SK-N-SH (cell line): ENCODE results near the gene ABHD16A. TPM values are rescaled to one million over a fixed set of nuclear protein-coding genes. Genes with fewer than 3 reads are reported as not detected.

Source experiments
- CTCF ChIA-PET: fragments of 300-600, 350-600 bp; formaldehyde crosslinking; extraction: SDS; loops from one replicate; lab custom pipeline; 2021; lab: Yijun Ruan, JAX
- POLR2A ChIA-PET: fragments of 350-600 bp; sonication (Branson Sonifier 250); formaldehyde crosslinking; extraction: SDS; loops from one replicate; lab custom pipeline; 2020; ENCODE audit warnings: antibody characterized with exemption, inconsistent platforms; lab: Yijun Ruan, JAX
- DNase-seq: peaks from one replicate; pipeline ENCODE4 v3.0.0; 2012
- H2AFZ ChIP-seq: fragments of 200-600 bp; sonication (generic); 2 replicates; pipeline ENCODE4 v1.8.1; 2016; ENCODE audit warnings: antibody characterized with exemption, mild to moderate bottlenecking, low read depth
- H3F3A ChIP-seq: fragments of 200-600 bp; sonication (generic); replicated peaks from 2 replicates; pipeline ENCODE3; 2016; ENCODE audit warnings: antibody characterized with exemption, mild to moderate bottlenecking; ENCODE audit not compliant: insufficient read depth
- H3K27ac ChIP-seq, 2 experiments: fragments of 200-500 bp in 1 of 2; fragments of 200-600 bp in 1 of 2; sonication (Bioruptor generic) in 1 of 2; sonication (generic), shearing (Covaris generic) in 1 of 2; 2 replicates each; pipeline versions ENCODE4 v1.5.1 to v1.6.1; 2014 to 2016; ENCODE audit warnings: low read depth in 2 of 2, inconsistent platforms in 1 of 2, low read length in 1 of 2, mild to moderate bottlenecking in 1 of 2, mixed read lengths in 1 of 2
- H3K27me3 ChIP-seq: fragments of 200-600 bp; sonication (generic), shearing (Covaris generic); 2 replicates; pipeline ENCODE4 v1.6.1; 2016; ENCODE audit warnings: mixed run types; ENCODE audit not compliant: insufficient read depth
- H3K36me3 ChIP-seq, 2 experiments: fragments of 200-500 bp in 1 of 2; fragments of 200-600 bp in 1 of 2; sonication (Bioruptor generic) in 1 of 2; sonication (generic) in 1 of 2; replicated peaks in 1 of 2; 2 replicates each; pipeline versions ENCODE3 to v1.5.1; 2014 to 2016; ENCODE audit warnings: low read length in 1 of 2, mild to moderate bottlenecking in 1 of 2; ENCODE audit not compliant: insufficient read depth in 2 of 2, control insufficient read depth in 1 of 2
- H3K4me1 ChIP-seq, 2 experiments: fragments of 200-500 bp in 1 of 2; fragments of 200-600 bp in 1 of 2; sonication (Bioruptor generic) in 1 of 2; sonication (generic), shearing (Covaris generic) in 1 of 2; 2 replicates each; pipeline versions ENCODE4 v1.5.1 to v1.6.1; 2014 to 2016; ENCODE audit warnings: low read depth in 1 of 2, low read length in 1 of 2, mixed run types in 1 of 2; ENCODE audit not compliant: insufficient read depth in 2 of 2, control insufficient read depth in 1 of 2
- H3K4me2 ChIP-seq: fragments of 200-600 bp; sonication (generic), shearing (Covaris generic); 2 replicates; pipeline ENCODE4 v1.6.1; 2017; ENCODE audit warnings: mixed run types
- H3K4me3 ChIP-seq, 2 experiments: fragments of 200-500 bp in 1 of 2; fragments of 200-600 bp in 1 of 2; sonication (Bioruptor generic) in 1 of 2; sonication (generic), shearing (Covaris generic) in 1 of 2; 2 replicates each; pipeline versions ENCODE4 v1.5.1 to v1.8.1; 2014 to 2016; ENCODE audit warnings: low read depth in 2 of 2, inconsistent platforms in 1 of 2, low read length in 1 of 2, mild to moderate bottlenecking in 1 of 2, mixed read lengths in 1 of 2, moderate library complexity in 1 of 2
- H3K79me2 ChIP-seq: fragments of 200-600 bp; sonication (generic); 2 replicates; pipeline ENCODE4 v1.8.1; 2017; ENCODE audit warnings: mild to moderate bottlenecking; ENCODE audit not compliant: insufficient read depth
- H3K9ac ChIP-seq: fragments of 200-600 bp; sonication (generic); 2 replicates; pipeline ENCODE4 v1.6.1; 2017; ENCODE audit warnings: mixed run types
- H3K9me2 ChIP-seq: fragments of 200-600 bp; sonication (generic); 2 replicates; pipeline ENCODE4 v1.6.1; 2017; ENCODE audit warnings: mixed run types
- H3K9me3 ChIP-seq: fragments of 200-600 bp; sonication (generic); 2 replicates; pipeline ENCODE4 v1.6.1; 2017; ENCODE audit warnings: mixed run types, mild to moderate bottlenecking, moderate library complexity
- H4K20me1 ChIP-seq: fragments of 200-600 bp; sonication (generic); 2 replicates; pipeline ENCODE4 v1.6.1; 2017; ENCODE audit warnings: mild to moderate bottlenecking, mixed run types; ENCODE audit not compliant: insufficient read depth
- CHD2 ChIP-seq: fragments of 150-350 bp; IDR thresholded peaks from 2 replicates; pipeline ENCODE4 v1.6.1; 2018; ENCODE audit warnings: low read length; ENCODE audit not compliant: partially characterized antibody
- ELF1 ChIP-seq: IDR thresholded peaks from 2 replicates; pipeline ENCODE4 v1.4.0; 2012
- EP300 ChIP-seq, 2 experiments: IDR thresholded peaks; 2 replicates each; pipeline versions ENCODE4 v1.4.0 to v1.6.1; 2012; ENCODE audit warnings: borderline replicate concordance in 1 of 2, low read depth in 1 of 2, low read length in 1 of 2
- FOXJ3 ChIP-seq: sonication (generic); formaldehyde crosslinking; IDR thresholded peaks from 2 replicates; pipeline ENCODE4 v1.5.1; 2020; ENCODE audit warnings: mild to moderate bottlenecking, missing genetic modification reagents
- GABPA ChIP-seq: IDR thresholded peaks from 2 replicates; pipeline ENCODE4 v1.4.0; 2012; ENCODE audit warnings: low read depth, mild to moderate bottlenecking
- GATA2 ChIP-seq: sonication (generic); formaldehyde crosslinking; IDR thresholded peaks from 2 replicates; pipeline ENCODE4 v1.5.0; 2020; ENCODE audit warnings: mild to moderate bottlenecking, missing genetic modification reagents
- MXI1 ChIP-seq: IDR thresholded peaks from 2 replicates; pipeline ENCODE4 v1.6.1; 2012; ENCODE audit warnings: mild to moderate bottlenecking, low read depth, low read length, improper control_type of control experiment
- NRF1 ChIP-seq: IDR thresholded peaks from 2 replicates; pipeline ENCODE4 v1.6.1; 2012; ENCODE audit warnings: low read depth, mild to moderate bottlenecking, low read length
- POLR2AphosphoS5 ChIP-seq: IDR thresholded peaks from 2 replicates; pipeline ENCODE4 v1.6.1; 2012; ENCODE audit warnings: low read depth, low read length
- RAD21 ChIP-seq: IDR thresholded peaks from 2 replicates; pipeline ENCODE4 v1.6.1; 2012; ENCODE audit warnings: mild to moderate bottlenecking, low read length
- RFX5 ChIP-seq: IDR thresholded peaks from 2 replicates; pipeline ENCODE4 v1.6.1; 2012; ENCODE audit warnings: mild to moderate bottlenecking, improper control_type of control experiment, low read length
- SIN3A ChIP-seq: IDR thresholded peaks from 2 replicates; pipeline ENCODE4 v1.6.1; 2012; ENCODE audit warnings: low read depth, mild to moderate bottlenecking, low read length, moderate library complexity, borderline replicate concordance
- TAF1 ChIP-seq: IDR thresholded peaks from 2 replicates; pipeline ENCODE4 v1.6.1; 2012; ENCODE audit warnings: low read depth, mild to moderate bottlenecking, low read length, moderate library complexity, borderline replicate concordance
- TEAD4 ChIP-seq: IDR thresholded peaks from 2 replicates; pipeline ENCODE4 v1.4.0; 2012; ENCODE audit warnings: mild to moderate bottlenecking, borderline replicate concordance; ENCODE audit not compliant: insufficient read depth
- WGBS: methylation state at CpG from one replicate; pipeline ENCODE4 v1.1.6; 2017; ENCODE audit warnings: low lambda C conversion rate; 5-methylcytosine and 5-hydroxymethylcytosine counted together
- polyA plus RNA-seq, 3 experiments: library from polyadenylated mRNA; depleted of rRNA; stranded (reverse); fragments of >200 nt; gene quantifications; 2 replicates each; pipeline ENCODE4 v1.2.3, GENCODE V29; 2012
- TF ChIP-seq, protein P1 (sequence below): IDR thresholded peaks from 2 replicates; pipeline ENCODE4 v1.4.0; 2012; ENCODE audit warnings: low read depth, borderline replicate concordance
- TF ChIP-seq, protein P2 (sequence below): IDR thresholded peaks from 2 replicates; pipeline ENCODE4 v1.6.1; 2012; ENCODE audit warnings: mild to moderate bottlenecking, low read depth, low read length, moderate library complexity
- TF ChIP-seq, protein P3 (sequence below): fragments of 150-350 bp; IDR thresholded peaks from 2 replicates; pipeline ENCODE4 v1.6.1; 2016; ENCODE audit warnings: mild to moderate bottlenecking, low read depth, low read length

ABHD16A gene
- polyA plus RNA-seq, 1 of the 3 experiments (the other 2 are of a cell fraction): 49.3 TPM

DNA sequence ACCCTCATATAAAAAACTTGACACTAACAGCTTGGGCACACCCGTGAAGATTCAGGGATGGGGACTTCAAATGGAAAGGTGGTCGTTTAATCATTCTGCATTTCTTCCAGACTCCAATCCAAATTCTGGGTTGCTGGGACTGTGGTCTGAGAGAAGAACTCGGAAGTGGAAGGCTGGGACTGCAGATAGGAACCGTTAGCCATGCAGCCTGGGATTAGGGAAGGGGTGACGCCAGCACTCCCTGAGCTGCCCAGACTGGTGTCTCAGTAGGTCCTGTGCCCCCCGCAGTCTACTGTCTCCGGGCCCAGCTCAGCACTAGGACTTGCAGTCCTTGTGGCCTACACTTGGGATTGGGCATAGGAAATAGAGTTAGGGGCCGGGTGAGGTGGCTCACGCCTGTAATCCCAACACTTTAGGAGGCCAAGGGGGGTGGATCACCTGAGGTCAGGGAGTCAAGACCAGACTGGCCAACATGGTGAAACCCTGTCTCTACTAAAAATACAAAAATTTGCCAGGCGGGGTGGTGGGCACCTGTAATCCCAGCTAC is 33.7 kb upstream of the ABHD16A start:
- Histone ChIP-seq H3K36me3 (peaks cover 21 to 32% of the 10 kb centered on the region in 2 experiments), H2AFZ (0 out of 2 replicates have a peak overlapping the region, but pooled peaks have one; percentile 15), H3F3A (peaks cover 45% of the 10 kb centered on the region), H3K27ac (peak overlapping the region; percentile 88 to 90), H3K27me3 (no peaks in the 10 kb centered on the region), H3K9me3 (no peaks in the 10 kb centered on the region), H3K4me1 (peaks cover 22 to 31% of the 10 kb centered on the region in 2 experiments; a peak in 3 of 4 replicates), H3K9me2 (no peaks in the 10 kb centered on the region), H4K20me1 (peaks cover 21% of the 10 kb centered on the region), H3K9ac (peak overlapping the region; percentile 97), H3K79me2 (peaks cover 68% of the 10 kb centered on the region), H3K4me2 (peak overlapping the region; percentile 99), H3K4me3 (peak overlapping the region; percentile 85 to 86)
- CTCF ChIA-PET: interaction anchor here (0.8 to 5.5 kb wide), 3 partner anchors 12 to 94 kb away, joined by 4 to 23 read pairs (median 9); no protein-coding TSS in a partner anchor
- no peak for DNase-seq
- WGBS: 68% methylated on average over 8 of the region's 10 CpGs
- POLR2A ChIA-PET: interaction anchor here (1.8 to 2.1 kb wide), 2 partner anchors 58 to 78 kb away, joined by 3 to 5 read pairs; partner anchors contain the start of genes HSPA1A and HSPA1L
- TF ChIP-seq CHD2: no peak
- TF ChIP-seq, protein P1, sequence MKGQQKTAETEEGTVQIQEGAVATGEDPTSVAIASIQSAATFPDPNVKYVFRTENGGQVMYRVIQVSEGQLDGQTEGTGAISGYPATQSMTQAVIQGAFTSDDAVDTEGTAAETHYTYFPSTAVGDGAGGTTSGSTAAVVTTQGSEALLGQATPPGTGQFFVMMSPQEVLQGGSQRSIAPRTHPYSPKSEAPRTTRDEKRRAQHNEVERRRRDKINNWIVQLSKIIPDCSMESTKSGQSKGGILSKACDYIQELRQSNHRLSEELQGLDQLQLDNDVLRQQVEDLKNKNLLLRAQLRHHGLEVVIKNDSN: no peak
- no peak for TF ChIP-seq GATA2 (CRISPR knock-in tag)
- TF ChIP-seq GABPA: no peak
- no peak for TF ChIP-seq ELF1
- TF ChIP-seq, protein P2, sequence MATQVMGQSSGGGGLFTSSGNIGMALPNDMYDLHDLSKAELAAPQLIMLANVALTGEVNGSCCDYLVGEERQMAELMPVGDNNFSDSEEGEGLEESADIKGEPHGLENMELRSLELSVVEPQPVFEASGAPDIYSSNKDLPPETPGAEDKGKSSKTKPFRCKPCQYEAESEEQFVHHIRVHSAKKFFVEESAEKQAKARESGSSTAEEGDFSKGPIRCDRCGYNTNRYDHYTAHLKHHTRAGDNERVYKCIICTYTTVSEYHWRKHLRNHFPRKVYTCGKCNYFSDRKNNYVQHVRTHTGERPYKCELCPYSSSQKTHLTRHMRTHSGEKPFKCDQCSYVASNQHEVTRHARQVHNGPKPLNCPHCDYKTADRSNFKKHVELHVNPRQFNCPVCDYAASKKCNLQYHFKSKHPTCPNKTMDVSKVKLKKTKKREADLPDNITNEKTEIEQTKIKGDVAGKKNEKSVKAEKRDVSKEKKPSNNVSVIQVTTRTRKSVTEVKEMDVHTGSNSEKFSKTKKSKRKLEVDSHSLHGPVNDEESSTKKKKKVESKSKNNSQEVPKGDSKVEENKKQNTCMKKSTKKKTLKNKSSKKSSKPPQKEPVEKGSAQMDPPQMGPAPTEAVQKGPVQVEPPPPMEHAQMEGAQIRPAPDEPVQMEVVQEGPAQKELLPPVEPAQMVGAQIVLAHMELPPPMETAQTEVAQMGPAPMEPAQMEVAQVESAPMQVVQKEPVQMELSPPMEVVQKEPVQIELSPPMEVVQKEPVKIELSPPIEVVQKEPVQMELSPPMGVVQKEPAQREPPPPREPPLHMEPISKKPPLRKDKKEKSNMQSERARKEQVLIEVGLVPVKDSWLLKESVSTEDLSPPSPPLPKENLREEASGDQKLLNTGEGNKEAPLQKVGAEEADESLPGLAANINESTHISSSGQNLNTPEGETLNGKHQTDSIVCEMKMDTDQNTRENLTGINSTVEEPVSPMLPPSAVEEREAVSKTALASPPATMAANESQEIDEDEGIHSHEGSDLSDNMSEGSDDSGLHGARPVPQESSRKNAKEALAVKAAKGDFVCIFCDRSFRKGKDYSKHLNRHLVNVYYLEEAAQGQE: no peak
- TF ChIP-seq SIN3A: no peak
- no peak for TF ChIP-seq TEAD4
- no peak for TF ChIP-seq RAD21
- TF ChIP-seq TAF1: no peak
- no peak for TF ChIP-seq MXI1
- no peak for TF ChIP-seq FOXJ3
- no peak for TF ChIP-seq POLR2AphosphoS5
- TF ChIP-seq NRF1: no peak
- no peak for TF ChIP-seq RFX5
- no peak for TF ChIP-seq EP300 (IDR thresholded peaks at IDR 0.05; ENCODE audit: borderline replicate concordance in 1 of 2, low read depth in 1 of 2, low read length in 1 of 2)
- TF ChIP-seq, protein P3, sequence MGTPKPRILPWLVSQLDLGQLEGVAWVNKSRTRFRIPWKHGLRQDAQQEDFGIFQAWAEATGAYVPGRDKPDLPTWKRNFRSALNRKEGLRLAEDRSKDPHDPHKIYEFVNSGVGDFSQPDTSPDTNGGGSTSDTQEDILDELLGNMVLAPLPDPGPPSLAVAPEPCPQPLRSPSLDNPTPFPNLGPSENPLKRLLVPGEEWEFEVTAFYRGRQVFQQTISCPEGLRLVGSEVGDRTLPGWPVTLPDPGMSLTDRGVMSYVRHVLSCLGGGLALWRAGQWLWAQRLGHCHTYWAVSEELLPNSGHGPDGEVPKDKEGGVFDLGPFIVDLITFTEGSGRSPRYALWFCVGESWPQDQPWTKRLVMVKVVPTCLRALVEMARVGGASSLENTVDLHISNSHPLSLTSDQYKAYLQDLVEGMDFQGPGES: no peak
